Measurements from ENCODE around the gene CCDC194. TPM values are rescaled to one million over a fixed set of nuclear protein-coding genes. Genes with fewer than 3 reads are reported as not detected.
A peak's percentile ranks its signal among the peaks of the same experiment; 100 is the strongest.

CCDC194 gene
- total RNA-seq = 2.0 TPM
- long read RNA-seq = 0 reads

DNA sequence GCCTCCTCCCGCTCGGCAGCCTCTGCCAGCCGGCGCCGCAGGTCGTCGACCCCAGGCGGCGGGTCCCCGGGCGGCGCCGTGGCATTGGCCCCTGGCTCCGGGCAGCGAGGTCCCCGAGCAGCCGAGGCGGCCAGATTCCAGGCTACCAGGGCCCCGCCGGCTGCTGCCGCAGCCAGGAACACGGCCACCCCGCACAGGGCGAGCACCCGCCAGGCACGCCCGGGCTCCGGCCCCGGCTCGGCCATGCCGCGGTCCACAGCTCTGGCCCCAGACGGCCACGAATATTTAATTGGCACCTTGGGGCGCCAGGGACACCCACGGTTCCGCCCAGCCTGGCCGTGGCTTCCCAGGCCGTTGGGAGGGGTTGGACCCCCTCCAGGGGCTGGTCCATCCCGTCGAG lies at the start of gene CCDC194:
Gene CCDC194, minus strand, starts transcription at position 283 of the 400 bp plus-strand sequence. Its CDS starts 38 bp downstream, at position 245.
- no peak for DNase-seq
- TF ChIP-seq, protein P1, sequence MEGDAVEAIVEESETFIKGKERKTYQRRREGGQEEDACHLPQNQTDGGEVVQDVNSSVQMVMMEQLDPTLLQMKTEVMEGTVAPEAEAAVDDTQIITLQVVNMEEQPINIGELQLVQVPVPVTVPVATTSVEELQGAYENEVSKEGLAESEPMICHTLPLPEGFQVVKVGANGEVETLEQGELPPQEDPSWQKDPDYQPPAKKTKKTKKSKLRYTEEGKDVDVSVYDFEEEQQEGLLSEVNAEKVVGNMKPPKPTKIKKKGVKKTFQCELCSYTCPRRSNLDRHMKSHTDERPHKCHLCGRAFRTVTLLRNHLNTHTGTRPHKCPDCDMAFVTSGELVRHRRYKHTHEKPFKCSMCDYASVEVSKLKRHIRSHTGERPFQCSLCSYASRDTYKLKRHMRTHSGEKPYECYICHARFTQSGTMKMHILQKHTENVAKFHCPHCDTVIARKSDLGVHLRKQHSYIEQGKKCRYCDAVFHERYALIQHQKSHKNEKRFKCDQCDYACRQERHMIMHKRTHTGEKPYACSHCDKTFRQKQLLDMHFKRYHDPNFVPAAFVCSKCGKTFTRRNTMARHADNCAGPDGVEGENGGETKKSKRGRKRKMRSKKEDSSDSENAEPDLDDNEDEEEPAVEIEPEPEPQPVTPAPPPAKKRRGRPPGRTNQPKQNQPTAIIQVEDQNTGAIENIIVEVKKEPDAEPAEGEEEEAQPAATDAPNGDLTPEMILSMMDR (IDR thresholded peaks at IDR 0.05) = no peak
- H3K4me1 ChIP-seq = peaks cover 12% of the 10 kb centered on the region
- H3K4me3 ChIP-seq = no peak within 1 kb of the TSS
- intact Hi-C loops (cut with DNase I) = loop anchor here (10.0 kb wide), 1 partner anchor 61 kb away; no protein-coding TSS in a partner anchor
- H3K9me3 ChIP-seq = no peaks in the 10 kb centered on the region
- H3K36me3 ChIP-seq = no peaks in the 10 kb centered on the region
- no peak within 1 kb of the TSS for H3K27ac ChIP-seq
- H3K27me3 ChIP-seq = peaks cover 5% of the 10 kb centered on the region
- no peak for ATAC-seq

- ATAC-seq = peak; percentile 66
- H3K4me3 ChIP-seq = no peak overlapping the region
- H3K36me3 ChIP-seq = no peaks in the 10 kb centered on the region
- intact Hi-C loops (cut with DNase I) = no loop called here
- no peaks in the 10 kb centered on the region for H3K27me3 ChIP-seq
- H3K4me1 ChIP-seq = no peaks in the 10 kb centered on the region
- TF ChIP-seq, protein P1 (IDR thresholded peaks at IDR 0.05) = peak; percentile 33
- no peak for DNase-seq
- H3K9me3 ChIP-seq = no peaks in the 10 kb centered on the region
- H3K27ac ChIP-seq = no peak overlapping the region
Measured at GRCh38 chr19:17441241-17442021, 47.4 kb upstream of the CCDC194 start.

- TF ChIP-seq, protein P1 (IDR thresholded peaks at IDR 0.05) = no peak
- no peak for ATAC-seq
- DNase-seq = no peak
- Histone ChIP-seq H3K36me3 (no peaks in the 10 kb centered on the region), H3K4me3 (no peak overlapping the region), H3K9me3 (no peaks in the 10 kb centered on the region), H3K27me3 (no peaks in the 10 kb centered on the region), H3K4me1 (no peaks in the 10 kb centered on the region), H3K27ac (no peak overlapping the region)
- intact Hi-C loops (cut with DNase I) = no loop called here
Measured at GRCh38 chr19:17436874-17437267, 42.9 kb upstream of the CCDC194 start.

- intact Hi-C loops (cut with DNase I) = no loop called here
- Histone ChIP-seq H3K27ac (no peak overlapping the region), H3K4me3 (no peak overlapping the region), H3K27me3 (no peaks in the 10 kb centered on the region), H3K36me3 (no peaks in the 10 kb centered on the region), H3K9me3 (no peaks in the 10 kb centered on the region), H3K4me1 (no peaks in the 10 kb centered on the region)
- TF ChIP-seq, protein P1 (IDR thresholded peaks at IDR 0.05) = no peak
- ATAC-seq (no peak), DNase-seq (no peak)
Measured at GRCh38 chr19:17436094-17436873, 42.3 kb upstream of the CCDC194 start.

- ATAC-seq = no peak
- no peak overlapping the region for H3K27ac ChIP-seq
- no peaks in the 10 kb centered on the region for H3K9me3 ChIP-seq
- TF ChIP-seq, protein P1 (IDR thresholded peaks at IDR 0.05) = no peak
- no peaks in the 10 kb centered on the region for H3K27me3 ChIP-seq
- no peak for DNase-seq
- intact Hi-C loops (cut with DNase I) = no loop called here
- no peak overlapping the region for H3K4me3 ChIP-seq
- H3K4me1 ChIP-seq = no peaks in the 10 kb centered on the region
- no peaks in the 10 kb centered on the region for H3K36me3 ChIP-seq
Measured at GRCh38 chr19:17435218-17435617, 41.2 kb upstream of the CCDC194 start.
